Stimulated activated naive CD8-positive, alpha-beta T cell treated with anti-CD3 and anti-CD28 coated beads, Interleukin-15, amount 100 ng/mL, for 72 hours (primary cell): Measurements from ENCODE around the gene TNFRSF14.

ENCODE experiments used
- ATAC-seq: fragments of 150-1000 bp; cut with Tn5 transposase; 2 replicates; pipeline ENCODE4 v1.10.0; 2021; ENCODE audit warnings: mild to moderate bottlenecking, moderate library complexity
- DNase-seq, 2 donors: peaks; one replicate each; pipeline ENCODE4 v3.0.0; 2021 to 2022
- H3K27ac Mint-ChIP-seq, 2 donors: one replicate each; pipeline ENCODE4 v1.8.0; 2022; ENCODE audit warnings: mild to moderate bottlenecking in 2 of 2, mixed read lengths in 2 of 2, moderate library complexity in 2 of 2
- H3K27me3 Mint-ChIP-seq: one replicate; pipeline ENCODE4 v1.8.0; 2022; ENCODE audit warnings: mixed read lengths
- H3K4me1 Mint-ChIP-seq: one replicate; pipeline ENCODE4 v1.8.0; 2022; ENCODE audit warnings: mild to moderate bottlenecking, mixed read lengths
- H3K4me3 Mint-ChIP-seq, 2 donors: one replicate each; pipeline ENCODE4 v1.8.0; 2022; ENCODE audit warnings: mild to moderate bottlenecking in 2 of 2, mixed read lengths in 2 of 2, moderate library complexity in 1 of 2
- H3K9me3 Mint-ChIP-seq, 2 donors: one replicate each; pipeline ENCODE4 v1.8.0; 2022; ENCODE audit warnings: mixed read lengths in 2 of 2

TNFRSF14 gene

DNA sequence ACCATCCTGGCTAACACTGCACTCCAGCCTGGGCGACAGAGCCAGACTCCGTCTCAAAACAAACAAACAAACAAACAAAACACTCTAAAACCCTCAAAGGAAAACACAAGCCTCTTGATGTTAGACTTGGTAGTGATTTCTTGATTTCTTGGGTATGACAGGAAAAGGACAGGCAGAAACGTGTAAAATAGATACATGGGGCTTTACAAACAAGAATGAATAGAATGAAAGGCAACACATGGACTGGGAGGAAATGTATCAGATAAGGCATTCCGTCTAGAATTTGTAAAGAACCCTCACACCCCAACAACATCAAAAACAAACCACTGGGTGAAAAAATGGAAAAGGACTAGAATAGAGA lies 22.6 kb downstream of the TNFRSF14 start:
- Mint-ChIP-seq H3K4me1 (peaks cover 99% of the 10 kb centered on the region), H3K27ac (peak overlapping the region; percentile 80 to 96), H3K27me3 (no peaks in the 10 kb centered on the region), H3K4me3 (peak overlapping the region; percentile 72 to 79), H3K9me3 (peaks cover 6 to 7% of the 10 kb centered on the region in 2 donors)
- no peak for DNase-seq
- no peak for ATAC-seq

DNA sequence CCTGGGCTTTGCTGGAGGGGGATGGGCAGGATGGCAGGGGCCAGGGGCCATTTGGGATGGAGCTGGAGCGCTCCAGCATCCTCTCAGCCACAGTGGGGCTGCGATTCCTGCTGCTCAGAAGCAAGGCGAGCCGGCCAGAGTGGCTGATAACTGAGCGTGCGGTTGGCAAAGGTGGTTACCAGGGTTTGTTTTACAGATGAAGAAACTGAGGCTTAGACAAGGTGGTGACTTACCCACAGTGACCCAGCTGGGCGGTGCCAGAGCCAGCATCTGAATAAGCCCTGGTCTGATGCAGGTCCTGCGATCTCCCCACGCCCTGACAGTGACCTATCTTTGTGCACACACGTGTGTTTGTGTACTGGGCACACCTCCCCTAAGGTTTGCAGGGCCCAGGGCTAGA lies 24.5 kb downstream of the TNFRSF14 start:
- peak overlapping the region; percentile 39 to 60 for H3K4me3 Mint-ChIP-seq
- ATAC-seq: no peak
- DNase-seq: no peak
- peaks cover 98% of the 10 kb centered on the region for H3K4me1 Mint-ChIP-seq
- H3K27me3 Mint-ChIP-seq: no peaks in the 10 kb centered on the region
- no peaks in the 10 kb centered on the region for H3K9me3 Mint-ChIP-seq
- peak overlapping the region; percentile 21 to 28 for H3K27ac Mint-ChIP-seq

DNA sequence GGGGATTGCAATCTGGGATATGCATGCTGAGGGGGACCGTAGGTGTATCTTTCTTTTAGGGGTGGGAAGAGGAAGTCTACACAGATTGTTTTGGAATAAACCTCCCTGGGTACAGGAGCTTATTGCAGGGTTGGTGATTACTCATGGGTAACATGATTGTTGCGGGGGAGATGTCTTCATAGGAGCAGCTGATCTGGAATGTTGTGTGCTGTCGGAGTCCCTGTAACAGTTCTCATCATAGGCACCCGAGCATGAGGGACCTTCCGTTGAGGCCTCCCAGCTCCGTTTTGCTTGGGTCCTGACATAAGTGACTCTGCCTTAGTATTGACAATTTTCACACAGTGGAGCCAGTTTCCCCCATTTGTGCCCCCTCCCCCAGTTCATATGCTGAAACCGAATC lies 26.2 kb downstream of the TNFRSF14 start:
- DNase-seq (no peak), ATAC-seq (no peak)
- Mint-ChIP-seq H3K4me3 (peak overlapping the region in 1 of 2 donors; percentile 14), H3K27ac (peak overlapping the region in 1 of 2 donors; percentile 20), H3K9me3 (no peaks in the 10 kb centered on the region), H3K4me1 (peaks cover 84% of the 10 kb centered on the region), H3K27me3 (no peaks in the 10 kb centered on the region)

DNA sequence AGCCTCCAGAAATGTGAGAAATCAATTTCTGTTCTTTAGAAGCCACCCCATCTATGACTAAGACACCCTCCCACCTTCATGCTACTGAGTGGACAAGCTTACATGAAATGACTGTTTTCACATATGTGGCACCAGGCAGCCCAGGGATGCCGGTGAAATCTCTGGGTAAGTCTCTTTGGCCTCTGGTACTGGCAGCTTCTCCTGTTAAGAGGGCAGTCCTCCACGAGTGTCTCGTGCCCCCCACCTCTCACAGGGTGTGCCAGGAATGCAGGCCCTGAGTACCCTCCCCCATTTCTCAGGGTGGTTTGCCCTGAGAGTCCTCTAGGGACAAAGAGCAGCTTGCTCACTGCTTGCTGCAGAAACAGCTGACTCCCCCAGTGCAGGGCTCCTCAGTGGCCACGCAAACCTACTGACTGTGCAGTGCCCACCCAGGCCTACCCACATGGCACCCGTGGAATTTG lies 27.2 kb downstream of the TNFRSF14 start:
- H3K4me1 Mint-ChIP-seq: peaks cover 83% of the 10 kb centered on the region
- H3K27me3 Mint-ChIP-seq: no peaks in the 10 kb centered on the region
- ATAC-seq (no peak), DNase-seq (peak; percentile 41 to 45)
- peak overlapping the region in 1 of 2 donors; percentile 86 for H3K27ac Mint-ChIP-seq
- no peaks in the 10 kb centered on the region for H3K9me3 Mint-ChIP-seq
- H3K4me3 Mint-ChIP-seq: peak overlapping the region; percentile 94 to 100

DNA sequence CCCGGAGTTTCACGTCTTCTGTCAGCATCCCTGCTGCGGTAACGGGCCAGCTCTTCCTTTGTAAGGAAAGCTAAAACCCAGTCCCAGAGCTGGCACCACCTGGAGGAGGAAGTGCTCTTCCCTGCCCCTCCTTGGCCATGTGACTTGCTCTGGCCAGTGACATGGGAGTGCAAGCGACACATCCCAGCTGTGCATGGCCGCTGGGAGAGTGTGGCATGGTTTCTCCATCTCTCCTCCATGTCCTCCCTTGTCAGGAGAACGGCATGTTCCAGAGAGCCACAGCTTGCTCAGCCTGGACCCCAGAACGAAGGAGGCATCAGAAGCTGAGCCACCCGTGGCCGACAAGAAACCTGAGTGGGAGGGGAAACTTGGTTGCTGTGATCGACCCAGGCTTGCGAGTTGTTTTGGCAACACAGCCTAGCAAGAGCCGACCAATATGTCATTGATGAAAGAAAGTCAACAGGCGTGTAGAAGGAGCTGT lies 27.7 kb downstream of the TNFRSF14 start:
- peak overlapping the region; percentile 94 to 100 for H3K4me3 Mint-ChIP-seq
- ATAC-seq (no peak), DNase-seq (peak in 1 of 2 donors; percentile 49)
- peaks cover 77% of the 10 kb centered on the region for H3K4me1 Mint-ChIP-seq
- no peaks in the 10 kb centered on the region for H3K27me3 Mint-ChIP-seq
- H3K9me3 Mint-ChIP-seq: no peaks in the 10 kb centered on the region
- peak overlapping the region; percentile 86 to 94 for H3K27ac Mint-ChIP-seq

DNA sequence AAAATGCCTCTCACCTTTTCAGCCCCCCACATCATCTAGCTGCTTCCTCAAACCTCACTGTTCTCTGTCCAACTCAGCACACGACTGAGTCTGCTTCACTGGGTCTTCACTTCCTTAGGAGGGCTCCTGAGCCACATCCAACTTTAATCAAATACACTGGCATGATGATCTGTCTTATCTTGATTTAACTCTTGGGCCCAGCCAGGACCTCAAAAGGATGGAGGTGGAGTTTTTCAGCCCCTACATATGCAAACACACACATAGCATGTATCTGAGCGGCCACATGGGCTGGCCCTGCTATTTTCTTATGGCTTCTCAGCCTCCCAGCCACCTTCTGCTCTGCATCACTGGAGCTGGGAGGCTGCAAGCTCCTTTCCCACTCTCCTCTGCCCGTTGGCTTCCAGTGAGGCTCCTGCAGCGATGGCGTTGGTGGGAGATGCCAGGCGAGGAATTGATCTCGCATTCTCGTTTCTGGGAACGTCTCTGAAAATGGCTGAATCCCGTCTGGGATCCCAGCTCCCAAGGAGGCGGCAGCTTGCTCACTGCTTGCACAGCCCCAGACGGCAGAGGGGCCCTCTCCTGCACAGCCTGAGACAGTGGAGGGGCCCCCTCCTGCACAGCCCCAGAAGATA lies 28.6 kb downstream of the TNFRSF14 start:
- Mint-ChIP-seq H3K4me3 (peak overlapping the region; percentile 94 to 100), H3K27me3 (no peaks in the 10 kb centered on the region), H3K4me1 (peaks cover 73% of the 10 kb centered on the region), H3K27ac (peak overlapping the region; percentile 94 to 99), H3K9me3 (no peaks in the 10 kb centered on the region)
- ATAC-seq (no peak), DNase-seq (no peak)

- peak; percentile 75 to 83 for DNase-seq
- H3K27me3 Mint-ChIP-seq: no peaks in the 10 kb centered on the region
- H3K9me3 Mint-ChIP-seq: no peaks in the 10 kb centered on the region
- H3K4me1 Mint-ChIP-seq: peaks cover 73% of the 10 kb centered on the region
- H3K4me3 Mint-ChIP-seq: peak overlapping the region; percentile 94 to 100
- peak overlapping the region; percentile 94 to 99 for H3K27ac Mint-ChIP-seq
- ATAC-seq: peak; percentile 71
Measured at GRCh38 chr1:2585318-2586092, 29.3 kb downstream of the TNFRSF14 start.

GRCh38 chr1:2586154-2587070 lies 30.2 kb downstream of the TNFRSF14 start, which contains the start of gene PRXL2B:
Gene PRXL2B, plus strand, starts transcription at chr1:2586777. Its CDS starts 109 bp downstream, at chr1:2586886.
- DNase-seq (peak; percentile 98 to 99), ATAC-seq (peak; percentile 77)
- no peaks in the 10 kb centered on the region for H3K9me3 Mint-ChIP-seq
- H3K27me3 Mint-ChIP-seq: no peaks in the 10 kb centered on the region
- peak within 1 kb of the TSS; percentile 94 to 100 for H3K4me3 Mint-ChIP-seq
- H3K27ac Mint-ChIP-seq: peak within 1 kb of the TSS; percentile 94 to 99
- H3K4me1 Mint-ChIP-seq: peaks cover 64% of the 10 kb centered on the region

DNA sequence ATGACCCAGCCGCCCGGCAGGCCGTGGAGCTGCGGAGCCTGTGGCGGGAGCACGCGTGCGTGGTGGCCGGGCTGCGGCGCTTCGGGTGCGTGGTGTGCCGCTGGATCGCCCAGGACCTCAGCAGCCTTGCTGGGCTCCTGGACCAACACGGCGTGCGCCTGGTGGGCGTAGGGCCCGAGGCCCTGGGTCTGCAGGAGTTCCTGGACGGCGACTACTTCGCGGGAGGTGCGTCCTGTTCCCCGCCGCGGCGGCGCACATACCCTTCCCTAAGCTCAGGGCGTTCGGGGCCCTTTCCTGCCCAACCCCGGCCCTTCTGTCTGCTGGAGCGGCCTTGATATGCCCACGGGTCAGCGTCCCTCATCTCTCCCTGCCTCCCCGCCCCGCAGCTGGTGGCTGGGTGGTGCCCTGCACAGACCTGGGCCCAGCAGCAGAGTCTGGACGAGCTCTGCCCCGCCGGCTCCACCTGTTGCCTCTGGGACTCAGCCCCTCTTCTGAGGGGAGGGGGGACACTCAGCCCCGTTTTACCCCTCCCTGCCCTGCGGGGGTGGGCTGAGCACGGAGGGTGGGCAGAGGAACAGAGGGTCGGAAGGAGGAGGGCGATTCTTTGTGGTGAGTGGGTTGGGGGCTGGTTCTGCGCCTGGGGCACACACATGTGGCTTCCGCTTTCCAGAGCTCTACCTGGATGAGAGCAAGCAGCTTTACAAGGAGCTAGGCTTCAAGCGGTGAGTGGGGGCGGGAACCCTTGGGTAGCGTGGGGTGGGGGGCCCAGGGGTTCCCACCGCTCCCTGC lies 31.1 kb downstream of the TNFRSF14 start:
- Mint-ChIP-seq H3K27me3 (no peaks in the 10 kb centered on the region), H3K27ac (peak overlapping the region in 1 of 2 donors; percentile 75), H3K4me1 (peaks cover 62% of the 10 kb centered on the region), H3K9me3 (no peaks in the 10 kb centered on the region), H3K4me3 (peak overlapping the region; percentile 84 to 88)
- DNase-seq (peak; percentile 41 to 46), ATAC-seq (no peak)

GRCh38 chr1:2587860-2588571 lies 31.8 kb downstream of the TNFRSF14 start:
- ATAC-seq (no peak), DNase-seq (no peak)

DNA sequence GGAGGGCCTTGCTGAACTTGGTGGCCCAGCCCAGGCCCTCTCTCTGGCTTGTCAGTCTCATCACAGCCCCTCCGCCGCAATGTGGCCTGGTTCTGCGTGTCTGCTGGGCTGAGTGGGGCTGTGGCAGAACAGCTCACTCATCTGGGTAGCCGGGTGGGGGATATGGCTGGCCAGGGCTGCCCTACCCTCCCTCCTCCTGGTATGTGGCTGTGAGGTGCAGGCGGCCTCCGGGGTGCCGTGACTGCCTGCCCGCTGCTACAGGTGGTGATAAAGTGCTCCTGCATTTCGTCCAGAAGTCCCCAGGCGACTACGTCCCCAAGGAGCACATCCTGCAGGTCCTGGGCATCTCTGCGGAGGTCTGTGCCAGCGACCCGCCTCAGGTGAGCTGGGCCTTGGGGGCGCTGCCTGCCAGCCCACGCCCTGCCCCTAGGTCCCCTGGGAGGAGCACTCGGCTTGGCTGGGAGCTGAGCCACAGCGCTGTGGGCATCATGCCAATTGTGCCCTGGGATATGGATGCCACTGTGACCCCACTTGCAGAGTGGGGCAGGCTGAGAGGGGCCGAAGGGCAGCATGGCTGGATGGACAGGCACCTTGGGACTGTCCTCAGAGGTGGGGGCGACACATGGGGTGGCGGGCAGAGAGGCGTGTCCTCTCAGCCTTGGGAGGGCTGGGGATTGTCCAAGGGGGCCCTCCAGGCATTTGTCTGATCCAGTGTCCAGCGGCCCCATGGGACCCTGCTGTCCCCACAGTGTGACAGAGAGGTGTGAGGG lies 32.7 kb downstream of the TNFRSF14 start:
- H3K4me1 Mint-ChIP-seq: peaks cover 53% of the 10 kb centered on the region
- no peak for ATAC-seq
- H3K27ac Mint-ChIP-seq: no peak overlapping the region
- H3K27me3 Mint-ChIP-seq: no peaks in the 10 kb centered on the region
- H3K4me3 Mint-ChIP-seq: peak overlapping the region in 1 of 2 donors; percentile 10
- no peak for DNase-seq
- no peaks in the 10 kb centered on the region for H3K9me3 Mint-ChIP-seq

More at GRCh38 chr1:2587860-2588571, 31.8 kb downstream of the TNFRSF14 start:
- H3K27me3 Mint-ChIP-seq: no peaks in the 10 kb centered on the region
- H3K4me1 Mint-ChIP-seq: peaks cover 60% of the 10 kb centered on the region
- no peaks in the 10 kb centered on the region for H3K9me3 Mint-ChIP-seq
- no peak overlapping the region for H3K27ac Mint-ChIP-seq
- H3K4me3 Mint-ChIP-seq: peak overlapping the region; percentile 84 to 88

GRCh38 chr1:2589431-2590232 lies 33.5 kb downstream of the TNFRSF14 start:
- H3K27ac Mint-ChIP-seq: peak overlapping the region in 1 of 2 donors; percentile 34
- peaks cover 45% of the 10 kb centered on the region for H3K4me1 Mint-ChIP-seq
- DNase-seq (no peak), ATAC-seq (no peak)
- H3K9me3 Mint-ChIP-seq: no peaks in the 10 kb centered on the region
- no peaks in the 10 kb centered on the region for H3K27me3 Mint-ChIP-seq
- H3K4me3 Mint-ChIP-seq: no peak overlapping the region
